Measurements from ENCODE around the gene PTPRN2.
A peak's percentile ranks its signal among the peaks of the same experiment; 100 is the strongest.
"Not testable (repeated sequence)": the region's sequence is repeated elsewhere in the genome, so short reads cannot be mapped to it uniquely, and the experiment has no call there.

The PTPRN2 gene

GRCh38 chr7:158508802-158509385 is 78.7 kb downstream of the PTPRN2 start:
- no peak for DNase-seq

- DNase-seq = not testable (repeated sequence)
These were observed 79.3 kb downstream of the PTPRN2 start for GRCh38 chr7:158508321-158508720.

- no peak for DNase-seq
These were observed 79.7 kb downstream of the PTPRN2 start for GRCh38 chr7:158507917-158508316.

- DNase-seq = not testable (repeated sequence)
These were observed 80.4 kb downstream of the PTPRN2 start for GRCh38 chr7:158507175-158507574.

- DNase-seq = no peak
These were observed 81.0 kb downstream of the PTPRN2 start for GRCh38 chr7:158506626-158507025.

- DNase-seq = no peak
These were observed 81.9 kb downstream of the PTPRN2 start for GRCh38 chr7:158505683-158506082.

GRCh38 chr7:158502068-158502750 is 85.4 kb downstream of the PTPRN2 start:
- no peak for DNase-seq

- DNase-seq = no peak
These were observed 86.1 kb downstream of the PTPRN2 start for GRCh38 chr7:158501393-158502067.

GRCh38 chr7:158500651-158501052 is 87.0 kb downstream of the PTPRN2 start:
- DNase-seq = no peak

GRCh38 chr7:158499082-158499455 is 88.6 kb downstream of the PTPRN2 start:
- DNase-seq = no peak

GRCh38 chr7:158498443-158499081 is 89.1 kb downstream of the PTPRN2 start:
- no peak for DNase-seq

GRCh38 chr7:158497627-158498026 is 90.0 kb downstream of the PTPRN2 start:
- DNase-seq = no peak

- no peak for DNase-seq
These were observed 91.8 kb downstream of the PTPRN2 start for GRCh38 chr7:158495786-158496185.

GRCh38 chr7:158495216-158495615 is 92.4 kb downstream of the PTPRN2 start:
- DNase-seq = no peak

GRCh38 chr7:158494643-158495042 is 93.0 kb downstream of the PTPRN2 start:
- no peak for DNase-seq

- DNase-seq = no peak
These were observed 93.4 kb downstream of the PTPRN2 start for GRCh38 chr7:158494162-158494586.

- DNase-seq = no peak
These were observed 95.3 kb downstream of the PTPRN2 start for GRCh38 chr7:158492367-158492764.

- no peak for DNase-seq
These were observed 96.5 kb downstream of the PTPRN2 start for GRCh38 chr7:158491094-158491493.

- no peak for DNase-seq
These were observed 97.3 kb downstream of the PTPRN2 start for GRCh38 chr7:158490171-158490782.

GRCh38 chr7:158489462-158490155 is 98.0 kb downstream of the PTPRN2 start:
- no peak for DNase-seq

- DNase-seq = no peak
These were observed 99.2 kb downstream of the PTPRN2 start for GRCh38 chr7:158488181-158488971.

GRCh38 chr7:158487631-158488151 is 99.9 kb downstream of the PTPRN2 start:
- DNase-seq = peak; percentile 86

Measured in NCI-H1417 treated with DMSO at 0.1 percent for 48 hours (cell line).